HepG2 (cell line): ENCODE results near the gene HSPA1B. TPM values are rescaled to one million over a fixed set of nuclear protein-coding genes. Genes with fewer than 3 reads are reported as not detected.
A peak's percentile ranks its signal among the peaks of the same experiment; 100 is the strongest.

Source experiments
- FOXO1 ChIP-seq: sonication (generic); formaldehyde crosslinking; IDR thresholded peaks from 2 replicates; pipeline ENCODE4 v1.4.0; 2020; ENCODE audit warnings: missing genetic modification reagents
- FOXP4 ChIP-seq: sonication (generic); formaldehyde crosslinking; IDR thresholded peaks from 2 replicates; pipeline ENCODE4 v1.4.0; 2020; ENCODE audit warnings: missing genetic modification reagents
- HES4 ChIP-seq: sonication (generic); formaldehyde crosslinking; IDR thresholded peaks from 2 replicates; pipeline ENCODE4 v1.9.0; 2021; ENCODE audit warnings: mild to moderate bottlenecking, missing genetic modification reagents, borderline replicate concordance
- HMG20A ChIP-seq: IDR thresholded peaks from 2 replicates; pipeline ENCODE4 v1.6.1; 2016; ENCODE audit warnings: borderline replicate concordance
- MXI1 ChIP-seq: IDR thresholded peaks from 3 replicates; pipeline ENCODE4 v1.6.1; 2012; ENCODE audit warnings: low read depth, low read length, inconsistent platforms, borderline replicate concordance
- NONO ChIP-seq, 2 experiments: fragments of 450-650 bp in 1 of 2; sonication (generic) in 1 of 2; formaldehyde crosslinking in 1 of 2; IDR thresholded peaks in 1 of 2; conservative IDR thresholded peaks in 1 of 2; 2 replicates each; pipeline versions ENCODE4 v1.6.1 to v1.8.0; 2017 to 2022; ENCODE audit warnings: mild to moderate bottlenecking in 1 of 2, missing genetic modification reagents in 1 of 2, moderate library complexity in 1 of 2
- POGK ChIP-seq: sonication (generic); formaldehyde crosslinking; conservative IDR thresholded peaks from 2 replicates; pipeline ENCODE4 v1.8.0; 2022; ENCODE audit warnings: mild to moderate bottlenecking, moderate library complexity, missing genetic modification reagents
- POLR2AphosphoS5 ChIP-seq: IDR thresholded peaks from 2 replicates; pipeline ENCODE4 v1.6.1; 2012; ENCODE audit warnings: low read depth, low read length
- SAFB2 ChIP-seq: sonication (generic); formaldehyde crosslinking; IDR thresholded peaks from 2 replicates; pipeline ENCODE4 v1.5.1; 2020; ENCODE audit warnings: missing genetic modification reagents, low read depth, mild to moderate bottlenecking, borderline replicate concordance
- SNAI1 ChIP-seq: sonication (generic); formaldehyde crosslinking; IDR thresholded peaks from 2 replicates; pipeline ENCODE4 v1.5.0; 2020; ENCODE audit warnings: mild to moderate bottlenecking, missing genetic modification reagents, borderline replicate concordance
- SRF ChIP-seq: IDR thresholded peaks from 2 replicates; pipeline ENCODE4 v1.6.1; 2011; ENCODE audit warnings: mild to moderate bottlenecking, low read depth, low read length, moderate library complexity
- ZNF10 ChIP-seq: sonication (generic); formaldehyde crosslinking; IDR thresholded peaks from 2 replicates; pipeline ENCODE4 v1.4.0; 2020; ENCODE audit warnings: mild to moderate bottlenecking, low read depth, missing genetic modification reagents, borderline replicate concordance
- ZNF142 ChIP-seq: sonication (generic); formaldehyde crosslinking; IDR thresholded peaks from 2 replicates; pipeline ENCODE4 v1.4.0; 2020; ENCODE audit warnings: missing genetic modification reagents
- ZNF574 ChIP-seq: sonication (generic); formaldehyde crosslinking; IDR thresholded peaks from 2 replicates; pipeline ENCODE4 v1.4.0; 2020; ENCODE audit warnings: missing genetic modification reagents
- ZNF672 ChIP-seq: sonication (generic); formaldehyde crosslinking; IDR thresholded peaks from 2 replicates; pipeline ENCODE4 v1.8.1; 2022; ENCODE audit warnings: missing genetic modification reagents
- polyA plus RNA-seq, 8 experiments: library from polyadenylated mRNA; depleted of rRNA in 3 of 8; stranded (reverse) in 7 of 8; unstranded in 1 of 8; fragments of >200 nt; fragmentation: Illumina TruSeq in 4 of 8; extraction: Trizol in 4 of 8; gene quantifications; 2 replicates each; pipeline versions ENCODE4 v1.2.1 to v1.2.3, GENCODE V29; 2011 to 2016; ENCODE audit warnings: low read depth in 4 of 8, missing spikeins in 1 of 8, mixed read lengths in 1 of 8; ENCODE audit not compliant: insufficient read depth in 1 of 8
- total RNA-seq, 5 experiments: library from RNA; depleted of rRNA; stranded (reverse); fragments of >200 nt; fragmentation: Illumina TruSeq; extraction: Trizol; gene quantifications; 2 replicates each; pipeline ENCODE4 v1.2.3, GENCODE V29; 2016; ENCODE audit warnings: low read depth in 1 of 5

The HSPA1B gene
- total and polyA plus RNA-seq, 2 of the 13 experiments (the other 11 are each of a cell fraction or from before 2014, with no cell fraction given), result 26.0 to 186 TPM

GRCh38 chr6:31815025-31815838 is 12.3 kb upstream of the HSPA1B start, which contains the start of the genes HSPA1A and HSPA1L (continued):
- no peak for TF ChIP-seq ZNF672
- TF ChIP-seq SRF, result no peak
- TF ChIP-seq FOXO1, result peak; percentile 42; the same call in 1 of the 2 replicates
- TF ChIP-seq ZNF574, result peak; percentile 62
- TF ChIP-seq SNAI1, result no peak
- TF ChIP-seq POGK (CRISPR knock-in tag), result no peak
- no peak for TF ChIP-seq SAFB2 (CRISPR knock-in tag)
- TF ChIP-seq MXI1, result peak; percentile 63; the same call in 2 of the 3 replicates
- peak; percentile 99 for TF ChIP-seq POLR2AphosphoS5
- TF ChIP-seq HES4 (CRISPR knock-in tag), result 0 out of 2 replicates have a peak, but pooled peaks have one; percentile 56
- no peak for TF ChIP-seq FOXP4
- TF ChIP-seq ZNF10 (CRISPR knock-in tag), result no peak
- TF ChIP-seq HMG20A (CRISPR knock-in tag), result no peak
- no peak for TF ChIP-seq NONO (IDR thresholded peaks at IDR 0.05)
- no peak; the same call in 1 of the 2 replicates for TF ChIP-seq NONO (CRISPR knock-in tag; conservative IDR thresholded peaks at IDR 0.05)
- TF ChIP-seq ZNF142 (CRISPR knock-in tag), result 0 out of 2 replicates have a peak, but pooled peaks have one; percentile 51
